GM21619 (cell line): ENCODE data around the gene AIFM1.
A peak's percentile ranks its signal among the peaks of the same experiment; 100 is the strongest.

ENCODE experiments used
- ATAC-seq: cut with Tn5 transposase; IDR thresholded peaks from one replicate; pipeline ENCODE4 v1.9.1; 2021; ENCODE audit not compliant: unreplicated experiment

AIFM1 gene

GRCh38 chrX:130165703-130166502, at the start of gene AIFM1:
Gene AIFM1, minus strand, starts transcription at chrX:130165841. Its CDS starts 185 bp downstream, at chrX:130165656.
- ATAC-seq, result peak; percentile 92

- no peak for ATAC-seq
Measured at GRCh38 chrX:130213376-130213775, 47.7 kb upstream of the AIFM1 start.

GRCh38 chrX:130212371-130212770, 46.7 kb upstream of the AIFM1 start:
- no peak for ATAC-seq

- no peak for ATAC-seq
Measured at GRCh38 chrX:130211415-130212186, 46.0 kb upstream of the AIFM1 start.

DNA sequence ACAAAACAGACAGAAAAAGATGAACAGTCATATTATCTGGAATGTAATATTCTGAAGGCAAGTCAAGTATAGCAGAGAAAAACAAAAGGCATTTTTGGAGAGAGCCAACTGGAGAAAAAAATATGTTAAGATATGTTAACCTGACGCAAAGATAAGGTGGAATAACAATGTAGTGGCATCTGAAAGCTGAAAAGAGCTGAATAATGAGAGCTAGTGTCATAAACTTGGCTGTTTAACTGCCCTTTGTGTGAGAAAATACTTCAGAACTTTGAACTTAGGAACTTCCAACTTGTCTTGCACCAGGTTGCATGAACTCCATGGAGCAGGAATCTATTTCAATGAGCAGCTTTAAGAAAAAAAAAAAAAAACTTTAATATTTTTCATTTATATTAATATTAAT, 39.0 kb upstream of the AIFM1 start:
- no peak for ATAC-seq

GRCh38 chrX:130197464-130197863, 31.8 kb upstream of the AIFM1 start:
- no peak for ATAC-seq

- no peak for ATAC-seq
Measured at GRCh38 chrX:130196466-130196865, 30.8 kb upstream of the AIFM1 start.

- ATAC-seq, result no peak
Measured at GRCh38 chrX:130190801-130191200, 25.2 kb upstream of the AIFM1 start.

DNA sequence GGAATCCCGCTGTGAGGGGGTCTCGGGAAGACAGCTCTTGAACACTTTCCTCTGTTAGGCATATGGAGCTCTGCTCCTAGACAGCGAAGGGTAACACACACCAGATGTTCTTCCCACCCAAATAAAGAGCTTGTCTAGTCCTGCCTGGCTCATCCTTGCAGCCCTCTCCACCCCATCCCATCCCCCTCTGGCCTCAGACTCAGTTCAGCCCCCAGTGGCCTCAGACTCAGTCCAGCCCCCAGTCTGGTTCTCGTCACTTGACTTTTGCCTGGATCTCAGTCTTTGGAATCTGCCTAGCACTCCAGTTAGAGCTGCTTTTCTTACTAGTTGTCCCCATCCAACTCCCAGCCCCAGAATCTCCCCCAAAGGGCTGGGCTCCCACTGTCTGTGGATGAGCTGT, 21.0 kb upstream of the AIFM1 start:
- ATAC-seq, result no peak

DNA sequence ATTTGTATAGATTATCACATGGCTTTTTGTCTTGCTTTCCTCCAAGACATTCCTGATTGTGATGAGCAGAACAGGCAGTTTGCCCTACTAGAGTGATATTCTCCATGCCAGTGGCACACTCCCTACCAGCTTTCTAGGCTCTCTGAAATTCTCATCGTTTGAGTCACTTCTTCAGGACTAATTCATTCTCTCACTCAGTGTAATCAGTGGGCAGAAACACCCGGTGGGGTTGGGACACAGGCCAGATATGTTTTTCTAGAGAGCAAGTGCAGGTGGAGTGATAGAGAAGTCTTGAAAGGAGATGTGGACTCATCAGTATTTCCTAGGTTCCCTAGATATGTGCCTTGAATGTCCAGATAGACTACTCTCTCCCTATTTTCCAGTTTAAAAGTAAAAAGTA, 19.2 kb upstream of the AIFM1 start:
- ATAC-seq, result no peak

GRCh38 chrX:130184168-130184567, 18.5 kb upstream of the AIFM1 start:
- no peak for ATAC-seq

GRCh38 chrX:130179579-130180215, 14.1 kb upstream of the AIFM1 start:
- ATAC-seq, result no peak

DNA sequence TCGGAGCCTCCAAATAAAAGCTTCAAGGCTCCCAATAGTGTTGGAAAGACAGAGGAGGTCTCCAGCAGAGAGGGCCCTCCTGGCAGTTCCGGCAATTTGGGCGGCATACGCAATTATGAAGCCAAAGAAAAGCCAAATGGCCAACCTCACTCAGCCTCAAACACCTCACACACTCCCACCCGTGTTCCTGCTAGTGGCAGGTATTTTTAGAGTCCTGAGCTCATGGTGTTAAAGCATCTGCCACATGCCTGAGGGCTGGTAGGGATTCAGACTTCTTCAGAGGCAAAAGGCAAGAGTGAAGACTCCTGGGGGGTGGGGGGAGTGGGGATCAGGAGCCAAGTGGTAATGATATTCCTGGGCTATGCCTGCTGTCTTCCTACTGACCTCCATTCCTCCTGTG, 13.5 kb upstream of the AIFM1 start:
- ATAC-seq, result no peak

DNA sequence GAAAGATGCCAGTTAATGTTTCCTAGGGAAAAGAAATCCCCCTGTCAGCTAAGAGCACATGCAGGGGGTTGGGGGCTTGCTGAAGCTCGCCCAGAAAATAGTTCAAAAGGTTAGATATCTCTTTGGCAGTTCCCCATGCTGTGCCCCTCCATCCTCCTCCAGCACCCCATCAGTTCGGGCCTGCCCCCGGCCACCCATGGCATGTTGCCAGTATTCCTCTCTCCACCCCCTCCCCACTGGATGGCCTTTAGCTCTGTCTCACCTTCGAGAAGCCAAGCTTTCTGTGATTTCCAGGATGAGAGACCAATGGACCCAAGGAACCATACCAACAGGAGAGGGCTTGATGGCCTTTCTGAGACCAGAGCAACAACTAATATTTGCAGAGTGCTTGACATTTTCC, 11.3 kb upstream of the AIFM1 start:
- ATAC-seq, result no peak

- ATAC-seq, result peak; percentile 74
Measured at GRCh38 chrX:130176354-130176776, 10.7 kb upstream of the AIFM1 start.

DNA sequence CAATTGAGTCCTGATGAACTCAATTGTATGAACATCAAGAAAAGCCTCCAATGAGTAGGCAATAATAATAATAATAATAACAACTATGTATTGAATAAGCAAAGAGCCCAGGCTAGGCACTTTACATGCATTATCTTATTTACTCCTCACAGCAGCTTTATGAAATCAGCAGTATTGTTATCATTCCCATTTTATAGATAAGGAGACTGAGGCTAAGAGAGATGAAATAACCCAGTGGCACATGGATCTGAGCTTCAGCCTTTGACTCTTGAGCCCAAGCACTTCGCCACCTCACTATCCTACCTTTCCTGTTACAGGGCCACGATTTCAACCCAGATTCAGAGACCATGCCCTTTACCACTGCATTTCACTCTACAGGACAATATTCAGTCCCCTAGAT, 9.3 kb upstream of the AIFM1 start:
- no peak for ATAC-seq

GRCh38 chrX:130174045-130174704, 8.5 kb upstream of the AIFM1 start:
- ATAC-seq, result no peak

DNA sequence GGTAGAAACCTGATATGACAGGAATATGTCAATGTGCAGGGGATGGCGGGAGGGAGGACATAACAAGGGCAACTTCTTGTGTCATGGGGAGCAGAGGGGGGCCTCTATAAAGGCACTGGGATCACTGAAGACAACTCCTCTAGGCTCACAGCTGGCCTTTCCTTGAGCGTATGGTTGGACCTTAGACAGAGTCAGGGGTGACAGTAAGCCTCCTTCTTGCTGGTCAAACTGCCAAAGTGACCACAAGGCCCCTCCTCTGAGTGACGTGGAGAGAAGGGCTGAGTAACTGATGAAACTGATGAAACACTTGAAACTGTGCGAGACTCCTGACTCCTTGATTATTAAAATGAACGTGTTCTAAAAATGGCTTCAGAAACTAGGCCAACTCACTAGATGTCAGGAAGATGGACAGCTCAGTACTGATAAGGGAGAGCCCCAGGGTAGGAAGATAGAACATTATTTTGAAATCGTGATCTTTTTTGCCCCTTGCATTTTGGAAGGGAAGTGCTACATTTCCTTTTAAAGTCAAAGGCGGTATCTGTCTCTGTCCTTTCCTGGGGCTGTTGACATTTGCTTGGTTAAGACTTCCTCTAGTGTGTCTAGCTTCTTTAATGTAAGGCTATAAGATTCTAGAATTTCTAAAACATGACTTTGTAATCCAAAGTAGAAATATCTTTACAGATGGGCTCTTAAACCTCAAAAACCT, 7.7 kb upstream of the AIFM1 start:
- peak; percentile 35 for ATAC-seq

DNA sequence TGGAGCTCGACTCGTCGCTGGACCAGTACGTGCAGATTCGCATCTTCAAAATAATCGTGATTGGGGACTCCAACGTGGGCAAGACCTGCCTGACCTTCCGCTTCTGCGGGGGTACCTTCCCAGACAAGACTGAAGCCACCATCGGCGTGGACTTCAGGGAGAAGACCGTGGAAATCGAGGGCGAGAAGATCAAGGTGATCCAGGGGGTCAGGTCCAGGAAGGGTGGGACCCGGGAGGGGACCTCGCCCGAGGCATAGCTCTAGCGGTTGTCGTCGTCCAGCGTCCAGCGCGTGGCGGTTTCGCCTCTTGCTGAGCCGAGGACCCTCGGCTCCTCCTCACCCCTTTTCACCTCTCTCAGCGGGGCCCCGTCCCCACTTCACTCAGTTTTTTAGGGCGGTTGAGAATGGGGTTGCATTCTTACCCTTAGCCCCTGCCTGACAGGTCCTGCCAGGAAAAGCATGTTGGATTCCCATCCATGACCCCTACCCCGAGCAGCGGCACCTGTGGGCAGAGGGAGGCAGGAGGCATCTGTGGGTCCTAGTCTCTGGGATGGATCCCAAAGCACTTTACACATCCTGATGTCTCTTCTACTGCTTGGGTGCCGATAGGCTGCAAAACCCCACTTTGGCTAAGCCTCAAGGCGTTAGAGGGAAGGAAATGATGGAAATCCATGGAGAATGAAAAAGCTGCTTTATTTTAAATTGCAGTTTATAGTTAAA, 6.6 kb upstream of the AIFM1 start:
- ATAC-seq, result no peak
